Neural crest cell (in vitro differentiated cells): ENCODE data around the gene ABAT. TPM values are rescaled to one million over a fixed set of nuclear protein-coding genes. Genes with fewer than 3 reads are reported as not detected.
A peak's percentile ranks its signal among the peaks of the same experiment; 100 is the strongest.

ENCODE experiments used
- DNase-seq: peaks from one replicate; pipeline ENCODE4 v3.0.0; 2021; ENCODE audit warnings: low read depth, mixed read lengths, low spot score
- H3K27ac Mint-ChIP-seq: one replicate; pipeline ENCODE4 v1.8.0; 2021; ENCODE audit warnings: mild to moderate bottlenecking, mixed read lengths; ENCODE audit not compliant: unreplicated experiment
- H3K27me3 Mint-ChIP-seq: 2 replicates; pipeline ENCODE4 v1.8.0; 2021; ENCODE audit warnings: low read depth, mild to moderate bottlenecking, mixed read lengths
- H3K36me3 Mint-ChIP-seq: 2 replicates; pipeline ENCODE4 v1.8.0; 2021; ENCODE audit warnings: low read depth, mild to moderate bottlenecking, mixed read lengths
- H3K4me1 Mint-ChIP-seq: 2 replicates; pipeline ENCODE4 v1.8.0; 2021; ENCODE audit warnings: mixed read lengths
- H3K4me3 Mint-ChIP-seq: one replicate; pipeline ENCODE4 v1.8.0; 2021; ENCODE audit warnings: mild to moderate bottlenecking, mixed read lengths
- H3K9me3 Mint-ChIP-seq: 2 replicates; pipeline ENCODE4 v1.8.0; 2021; ENCODE audit warnings: mixed read lengths
- long read RNA-seq: library from polyadenylated mRNA; unstranded; transcript quantifications from one replicate; pipeline ENCODE4 v2.0.0, GENCODE V29; 2020
- total RNA-seq: library from RNA; stranded (reverse); gene quantifications from 2 replicates; pipeline ENCODE4 v1.2.1, GENCODE V29; 2021
- TF ChIP-seq, protein P1 (sequence below): fragments of 200-600 bp; sonication (generic); conservative IDR thresholded peaks from 2 replicates; pipeline ENCODE4 v1.5.0; 2021; ENCODE audit warnings: antibody characterized with exemption, mild to moderate bottlenecking

Gene ABAT
- 35.2 and 36.5 TPM in 2 replicates for total RNA-seq
- long read RNA-seq, full-length matches to known transcripts: 3 of 18 reads
- long read RNA-seq, partial matches to known transcripts: 4 of 18 reads
- long read RNA-seq, other reads (novel, unspliced or antisense): 11 of 18 reads

DNA sequence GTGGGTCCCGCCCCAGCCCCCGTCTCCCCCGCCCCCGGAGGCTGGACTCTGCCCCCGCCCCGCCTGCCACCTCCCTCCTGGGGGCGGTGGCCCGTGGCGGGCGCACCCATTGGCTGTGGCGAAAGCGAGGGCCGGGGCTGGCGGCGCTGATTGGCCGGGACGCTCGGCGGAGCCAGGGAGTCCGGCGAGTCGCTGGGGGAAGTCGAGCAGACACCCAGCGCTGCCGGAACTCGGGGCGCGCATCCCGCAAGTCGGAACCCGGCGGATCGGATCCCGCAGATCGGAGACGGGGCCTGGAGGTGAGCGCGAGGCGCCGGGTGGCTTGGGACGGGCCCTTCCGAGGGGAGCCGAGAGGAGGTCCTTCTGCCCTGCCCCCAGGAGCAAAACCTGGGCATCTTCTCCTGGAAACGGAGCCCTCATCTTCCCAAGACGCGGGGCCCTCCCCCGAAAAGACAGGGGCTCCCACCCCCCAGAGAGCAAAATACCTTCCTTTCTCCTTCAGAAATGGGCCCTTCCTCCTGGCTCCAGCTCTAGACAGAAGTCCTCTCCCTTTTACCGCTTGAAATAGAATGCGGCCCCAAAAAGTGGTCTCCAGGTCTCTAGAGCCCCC, at the start of gene ABAT:
TSS of gene ABAT (plus strand) at position 205 of the 610 bp plus-strand sequence. CDS start 61,123 bp downstream, outside the sequence.
- Mint-ChIP-seq H3K4me3 (peak within 1 kb of the TSS; percentile 93), H3K4me1 (peaks cover 36% of the 10 kb centered on the region), H3K27me3 (peaks cover 7% of the 10 kb centered on the region), H3K36me3 (peaks cover 4% of the 10 kb centered on the region), H3K27ac (peak within 1 kb of the TSS; percentile 62), H3K9me3 (no peaks in the 10 kb centered on the region)
- DNase-seq: peak; percentile 77
- TF ChIP-seq, protein P1, sequence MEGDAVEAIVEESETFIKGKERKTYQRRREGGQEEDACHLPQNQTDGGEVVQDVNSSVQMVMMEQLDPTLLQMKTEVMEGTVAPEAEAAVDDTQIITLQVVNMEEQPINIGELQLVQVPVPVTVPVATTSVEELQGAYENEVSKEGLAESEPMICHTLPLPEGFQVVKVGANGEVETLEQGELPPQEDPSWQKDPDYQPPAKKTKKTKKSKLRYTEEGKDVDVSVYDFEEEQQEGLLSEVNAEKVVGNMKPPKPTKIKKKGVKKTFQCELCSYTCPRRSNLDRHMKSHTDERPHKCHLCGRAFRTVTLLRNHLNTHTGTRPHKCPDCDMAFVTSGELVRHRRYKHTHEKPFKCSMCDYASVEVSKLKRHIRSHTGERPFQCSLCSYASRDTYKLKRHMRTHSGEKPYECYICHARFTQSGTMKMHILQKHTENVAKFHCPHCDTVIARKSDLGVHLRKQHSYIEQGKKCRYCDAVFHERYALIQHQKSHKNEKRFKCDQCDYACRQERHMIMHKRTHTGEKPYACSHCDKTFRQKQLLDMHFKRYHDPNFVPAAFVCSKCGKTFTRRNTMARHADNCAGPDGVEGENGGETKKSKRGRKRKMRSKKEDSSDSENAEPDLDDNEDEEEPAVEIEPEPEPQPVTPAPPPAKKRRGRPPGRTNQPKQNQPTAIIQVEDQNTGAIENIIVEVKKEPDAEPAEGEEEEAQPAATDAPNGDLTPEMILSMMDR: no peak

DNA sequence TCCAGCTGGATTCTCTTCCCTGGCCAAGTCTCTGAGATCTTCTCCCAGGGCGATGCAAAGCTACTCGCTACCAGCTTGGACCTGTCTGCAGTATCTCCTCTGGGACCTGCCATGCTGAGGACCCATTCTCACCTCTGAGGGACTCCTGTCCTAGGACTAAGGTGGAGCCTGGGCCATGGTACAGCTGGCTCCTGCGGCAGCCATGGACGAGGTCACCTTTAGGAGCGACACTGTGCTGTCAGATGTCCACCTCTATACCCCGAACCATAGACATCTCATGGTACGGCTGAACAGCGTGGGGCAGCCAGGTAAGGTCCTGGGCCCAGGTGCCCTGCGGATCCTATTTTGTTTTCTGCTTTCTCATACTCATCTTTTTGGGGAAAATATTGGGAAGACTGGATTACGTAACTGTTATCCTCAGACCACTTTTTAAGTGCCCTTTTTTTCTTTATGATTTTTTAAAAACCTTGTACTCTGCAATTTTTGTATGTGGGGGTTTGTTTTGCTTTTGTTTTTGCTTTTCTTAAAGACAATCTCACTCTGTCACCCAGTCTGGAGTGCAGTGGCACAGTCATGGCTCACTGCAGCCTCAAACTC, 48.8 kb upstream of the ABAT start:
- peaks cover under 1% of the 10 kb centered on the region for H3K27me3 Mint-ChIP-seq
- no peak overlapping the region for H3K27ac Mint-ChIP-seq
- H3K36me3 Mint-ChIP-seq: peaks cover 18% of the 10 kb centered on the region
- TF ChIP-seq, protein P1: no peak
- DNase-seq: no peak
- no peak overlapping the region for H3K4me3 Mint-ChIP-seq
- H3K4me1 Mint-ChIP-seq: peaks cover 15% of the 10 kb centered on the region
- H3K9me3 Mint-ChIP-seq: no peaks in the 10 kb centered on the region

DNA sequence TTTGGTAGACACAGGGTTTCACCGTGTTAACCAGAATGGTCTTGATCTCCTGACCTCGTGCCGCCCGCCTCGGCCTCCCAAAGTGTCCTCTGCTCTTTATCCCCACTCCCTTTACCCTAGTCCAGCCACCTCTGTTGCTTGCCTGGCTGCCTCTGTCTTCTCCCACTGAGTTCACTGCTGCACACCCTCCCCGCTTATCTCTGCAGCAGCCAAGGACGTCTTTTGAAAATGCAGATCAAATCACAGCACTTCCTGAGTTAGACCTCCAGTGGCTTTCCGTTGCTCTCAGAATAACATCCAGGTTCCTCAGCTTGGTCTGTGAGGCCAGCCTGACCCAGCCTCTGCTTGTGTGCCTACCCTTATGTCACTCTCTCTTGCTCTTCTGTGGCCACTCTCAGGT, 47.5 kb upstream of the ABAT start:
- no peaks in the 10 kb centered on the region for H3K9me3 Mint-ChIP-seq
- H3K36me3 Mint-ChIP-seq: peaks cover 18% of the 10 kb centered on the region
- no peak overlapping the region for H3K4me3 Mint-ChIP-seq
- H3K27ac Mint-ChIP-seq: no peak overlapping the region
- no peaks in the 10 kb centered on the region for H3K27me3 Mint-ChIP-seq
- no peak for DNase-seq
- peaks cover 17% of the 10 kb centered on the region for H3K4me1 Mint-ChIP-seq
- TF ChIP-seq, protein P1: no peak

DNA sequence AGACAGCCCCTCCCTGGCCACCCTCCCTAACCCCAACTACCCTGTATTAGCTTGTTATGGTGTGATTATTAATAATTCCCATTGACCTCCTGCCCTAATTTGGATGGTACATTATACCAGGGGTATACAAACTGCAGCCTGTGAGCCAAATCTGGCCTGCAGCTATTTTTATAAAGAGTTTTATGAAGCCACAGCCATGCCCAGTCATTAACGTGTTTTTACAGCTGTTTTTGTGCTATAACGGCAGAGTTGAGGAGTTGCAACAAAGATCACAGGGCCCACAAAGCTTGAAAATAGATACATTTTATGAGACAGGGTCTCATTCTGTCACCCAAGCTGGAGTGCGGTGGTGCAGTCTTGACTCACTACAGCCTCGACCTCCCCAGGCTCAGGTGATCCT, 47.0 kb upstream of the ABAT start:
- no peak for DNase-seq
- Mint-ChIP-seq H3K4me1 (peaks cover 16% of the 10 kb centered on the region), H3K27ac (no peak overlapping the region), H3K9me3 (no peaks in the 10 kb centered on the region), H3K36me3 (peaks cover 18% of the 10 kb centered on the region), H3K27me3 (no peaks in the 10 kb centered on the region), H3K4me3 (no peak overlapping the region)
- TF ChIP-seq, protein P1: no peak

DNA sequence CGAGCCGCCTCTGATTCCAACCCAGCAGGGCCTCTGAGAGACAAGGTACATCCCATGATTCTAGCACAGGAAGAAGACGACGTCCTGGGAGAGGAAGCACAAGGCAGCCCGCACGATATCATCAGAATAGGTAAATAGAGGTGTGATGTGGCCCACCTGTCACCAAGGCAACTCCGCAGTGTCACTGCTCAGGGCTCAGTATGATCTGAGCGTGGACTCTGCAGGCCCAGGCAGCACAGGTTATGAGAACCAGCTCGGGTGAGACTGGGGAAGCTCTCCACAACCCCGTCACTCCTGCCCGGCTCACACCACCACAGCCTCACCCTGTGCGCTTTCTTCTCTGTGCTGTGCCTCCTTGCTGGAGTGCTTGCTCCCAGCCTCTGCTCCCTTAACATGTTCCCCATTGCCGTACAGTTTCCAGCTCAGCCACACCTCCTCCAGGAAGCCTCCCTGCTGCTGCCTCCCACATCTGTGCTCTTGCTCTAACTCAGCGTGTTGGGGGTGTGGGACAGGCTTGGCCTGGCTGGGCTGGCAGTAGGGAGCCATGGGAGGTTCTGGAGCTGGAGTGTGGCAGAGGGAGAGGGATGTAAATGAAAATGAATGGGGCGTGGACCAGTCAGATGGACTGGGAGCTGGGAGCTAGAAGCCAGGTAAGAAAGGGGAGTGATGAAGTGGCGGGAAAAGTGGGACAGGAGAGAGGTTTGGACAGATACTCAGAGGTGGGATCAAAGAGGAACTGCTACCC, 45.3 kb upstream of the ABAT start:
- DNase-seq: no peak
- TF ChIP-seq, protein P1: no peak
- Mint-ChIP-seq H3K4me1 (peaks cover 7% of the 10 kb centered on the region), H3K27ac (peak overlapping the region; percentile 27), H3K27me3 (no peaks in the 10 kb centered on the region), H3K36me3 (peaks cover 18% of the 10 kb centered on the region), H3K4me3 (no peak overlapping the region), H3K9me3 (no peaks in the 10 kb centered on the region)
